SU-DHL-6 (cell line): ENCODE data around the gene FAT1.

Experiments used
- EZH2phosphoT487 ChIP-seq: fragments of 200-600 bp; sonication (generic), shearing (Covaris generic); conservative IDR thresholded peaks from 2 replicates; pipeline ENCODE4 v1.6.1; 2018; ENCODE audit warnings: mild to moderate bottlenecking, antibody characterized with exemption, low read length, moderate library complexity, mixed read lengths
- TF ChIP-seq, protein P1 (sequence below): fragments of 200-600 bp; sonication (generic); IDR thresholded peaks from one replicate; pipeline ENCODE4 v1.5.1; 2017; ENCODE audit warnings: antibody characterized with exemption, mild to moderate bottlenecking, low read length, moderate library complexity; ENCODE audit not compliant: insufficient read depth, poor library complexity, severe bottlenecking

DNA sequence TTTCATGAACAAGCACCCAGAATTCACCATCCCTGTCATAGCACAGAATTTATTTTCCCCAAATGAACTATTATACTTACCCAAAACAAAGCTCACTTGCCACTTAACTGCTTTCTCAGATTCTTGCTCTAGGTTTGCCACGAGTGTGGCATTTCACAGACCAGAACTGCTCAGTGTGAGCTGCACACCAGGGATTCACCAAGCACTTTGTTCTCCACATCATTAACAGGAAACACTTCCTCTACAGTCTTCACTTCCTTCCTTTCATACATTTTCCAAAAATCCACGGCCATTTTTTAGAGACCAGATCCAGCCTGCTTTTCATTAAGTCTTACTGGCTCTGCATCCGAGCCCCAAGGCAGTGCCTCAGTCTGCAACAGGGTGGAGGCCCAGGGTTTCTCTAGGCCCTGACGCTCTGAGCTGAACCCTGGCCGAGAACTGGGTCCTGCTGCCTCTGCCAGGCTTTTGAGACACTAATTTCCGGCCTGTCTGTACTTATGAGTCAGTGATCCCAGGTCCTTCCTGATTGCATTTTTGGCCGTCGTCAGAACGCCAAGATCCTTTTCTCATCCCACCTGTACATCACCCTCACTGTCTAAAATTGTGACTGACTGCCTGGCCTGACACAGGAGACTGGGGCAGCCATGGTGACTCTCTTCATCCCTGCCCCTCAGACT lies 100.7 kb downstream of the FAT1 start:
- TF ChIP-seq, protein P1, sequence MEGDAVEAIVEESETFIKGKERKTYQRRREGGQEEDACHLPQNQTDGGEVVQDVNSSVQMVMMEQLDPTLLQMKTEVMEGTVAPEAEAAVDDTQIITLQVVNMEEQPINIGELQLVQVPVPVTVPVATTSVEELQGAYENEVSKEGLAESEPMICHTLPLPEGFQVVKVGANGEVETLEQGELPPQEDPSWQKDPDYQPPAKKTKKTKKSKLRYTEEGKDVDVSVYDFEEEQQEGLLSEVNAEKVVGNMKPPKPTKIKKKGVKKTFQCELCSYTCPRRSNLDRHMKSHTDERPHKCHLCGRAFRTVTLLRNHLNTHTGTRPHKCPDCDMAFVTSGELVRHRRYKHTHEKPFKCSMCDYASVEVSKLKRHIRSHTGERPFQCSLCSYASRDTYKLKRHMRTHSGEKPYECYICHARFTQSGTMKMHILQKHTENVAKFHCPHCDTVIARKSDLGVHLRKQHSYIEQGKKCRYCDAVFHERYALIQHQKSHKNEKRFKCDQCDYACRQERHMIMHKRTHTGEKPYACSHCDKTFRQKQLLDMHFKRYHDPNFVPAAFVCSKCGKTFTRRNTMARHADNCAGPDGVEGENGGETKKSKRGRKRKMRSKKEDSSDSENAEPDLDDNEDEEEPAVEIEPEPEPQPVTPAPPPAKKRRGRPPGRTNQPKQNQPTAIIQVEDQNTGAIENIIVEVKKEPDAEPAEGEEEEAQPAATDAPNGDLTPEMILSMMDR, result no peak
- no peak for TF ChIP-seq EZH2phosphoT487
